ENCODE data around the gene RBM38.

DNA sequence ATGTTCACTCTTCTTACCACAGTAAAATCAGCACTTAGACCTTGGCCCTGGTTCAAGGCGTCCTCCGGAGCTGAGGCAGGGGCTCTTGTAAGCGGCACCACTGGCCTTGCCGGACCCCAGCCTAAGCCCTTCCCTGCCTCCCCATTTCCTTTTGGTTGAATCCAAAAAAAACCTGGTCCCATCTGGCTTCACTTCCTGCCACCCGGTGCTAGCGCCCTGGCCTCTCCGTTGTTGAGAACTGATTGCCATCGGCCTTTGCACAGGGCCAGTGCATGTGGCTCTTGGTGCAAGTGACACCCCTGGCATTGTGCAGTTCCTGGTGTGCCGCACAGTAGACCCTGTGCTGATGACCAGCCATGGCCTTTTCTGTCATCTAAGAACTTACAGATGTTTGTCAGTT, 19.0 kb upstream of the RBM38 start:
- TF ChIP-seq, protein P1, sequence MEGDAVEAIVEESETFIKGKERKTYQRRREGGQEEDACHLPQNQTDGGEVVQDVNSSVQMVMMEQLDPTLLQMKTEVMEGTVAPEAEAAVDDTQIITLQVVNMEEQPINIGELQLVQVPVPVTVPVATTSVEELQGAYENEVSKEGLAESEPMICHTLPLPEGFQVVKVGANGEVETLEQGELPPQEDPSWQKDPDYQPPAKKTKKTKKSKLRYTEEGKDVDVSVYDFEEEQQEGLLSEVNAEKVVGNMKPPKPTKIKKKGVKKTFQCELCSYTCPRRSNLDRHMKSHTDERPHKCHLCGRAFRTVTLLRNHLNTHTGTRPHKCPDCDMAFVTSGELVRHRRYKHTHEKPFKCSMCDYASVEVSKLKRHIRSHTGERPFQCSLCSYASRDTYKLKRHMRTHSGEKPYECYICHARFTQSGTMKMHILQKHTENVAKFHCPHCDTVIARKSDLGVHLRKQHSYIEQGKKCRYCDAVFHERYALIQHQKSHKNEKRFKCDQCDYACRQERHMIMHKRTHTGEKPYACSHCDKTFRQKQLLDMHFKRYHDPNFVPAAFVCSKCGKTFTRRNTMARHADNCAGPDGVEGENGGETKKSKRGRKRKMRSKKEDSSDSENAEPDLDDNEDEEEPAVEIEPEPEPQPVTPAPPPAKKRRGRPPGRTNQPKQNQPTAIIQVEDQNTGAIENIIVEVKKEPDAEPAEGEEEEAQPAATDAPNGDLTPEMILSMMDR (conservative IDR thresholded peaks at IDR 0.05; ENCODE audit: low read depth, low read length) = no peak
- TF ChIP-seq EZH2phosphoT487 (IDR thresholded peaks at IDR 0.05; ENCODE audit: borderline replicate concordance, low read length) (no peak), EZH2 (IDR thresholded peaks at IDR 0.05; ENCODE audit: low read length, unreplicated experiment) (no peak)

Measured in PC-3 (cell line).